Activated T-cell treated with anti-CD3 and anti-CD28 coated beads, Interleukin-2, amount 50 U/mL, for 4 hours (primary cell): ENCODE results near the gene CYB5A. TPM values are rescaled to one million over a fixed set of nuclear protein-coding genes. Genes with fewer than 3 reads are reported as not detected.

Source experiments
- ATAC-seq, 2 donors: fragments of 200-7000 bp; cut with Tn5 transposase; one replicate each; pipeline ENCODE4 v1.10.0; 2021
- DNase-seq: peaks from one replicate; pipeline ENCODE4 v3.0.0-alpha.2; 2020
- H3K27me3 Mint-ChIP-seq: one replicate; pipeline ENCODE4 v1.8.0; 2021; ENCODE audit warnings: low read depth, mixed read lengths
- H3K36me3 Mint-ChIP-seq: one replicate; pipeline ENCODE4 v1.8.0; 2022; ENCODE audit warnings: mixed read lengths; ENCODE audit not compliant: insufficient read depth
- H3K4me1 Mint-ChIP-seq: one replicate; pipeline ENCODE4 v1.8.0; 2021; ENCODE audit warnings: low read depth, mixed read lengths
- H3K4me3 Mint-ChIP-seq: one replicate; pipeline ENCODE4 v1.8.0; 2021; ENCODE audit warnings: mild to moderate bottlenecking, moderate library complexity, mixed read lengths
- H3K9me3 Mint-ChIP-seq: one replicate; pipeline ENCODE4 v1.8.0; 2021; ENCODE audit warnings: mixed read lengths
- total RNA-seq, 3 donors: library from RNA; stranded (reverse); gene quantifications; one replicate each; pipeline ENCODE4 v1.2.1, GENCODE V29; 2021

Gene CYB5A
- total RNA-seq, 3 donors from 2014 or later, result 40.6 to 46.5 (median 45.9) TPM

- peaks cover 12% of the 10 kb centered on the region for H3K27me3 Mint-ChIP-seq
- DNase-seq (no peak), ATAC-seq (no peak)
- no peaks in the 10 kb centered on the region for H3K36me3 Mint-ChIP-seq
- H3K4me1 Mint-ChIP-seq, result no peaks in the 10 kb centered on the region
- no peaks in the 10 kb centered on the region for H3K9me3 Mint-ChIP-seq
- no peak overlapping the region for H3K4me3 Mint-ChIP-seq
These were observed 78.3 kb downstream of the CYB5A start for GRCh38 chr18:74213429-74213828.

- Mint-ChIP-seq H3K9me3 (no peaks in the 10 kb centered on the region), H3K4me3 (no peak overlapping the region), H3K36me3 (no peaks in the 10 kb centered on the region), H3K4me1 (no peaks in the 10 kb centered on the region), H3K27me3 (peaks cover 3% of the 10 kb centered on the region)
- DNase-seq (no peak), ATAC-seq (no peak)
These were observed 87.1 kb downstream of the CYB5A start for GRCh38 chr18:74204526-74205152.

GRCh38 chr18:74203811-74204210 lies 88.0 kb downstream of the CYB5A start:
- Mint-ChIP-seq H3K27me3 (no peaks in the 10 kb centered on the region), H3K4me1 (no peaks in the 10 kb centered on the region), H3K9me3 (no peaks in the 10 kb centered on the region), H3K36me3 (no peaks in the 10 kb centered on the region), H3K4me3 (no peak overlapping the region)
- DNase-seq, result no peak
- no peak for ATAC-seq

Other genes with a start within 250 kb of the CYB5A start
- 1 to 10 TPM in 2 of 3 donors, under 1 TPM in 1; 0.71 to 1.2 (median 1.2) TPM for gene FBXO15, start 144.1 kb downstream of the CYB5A start, total RNA-seq
- gene TIMM21, start 143.4 kb downstream of the CYB5A start, total RNA-seq, result 10 to 100 TPM; 52.3 to 64.2 (median 56.5) TPM
- gene C18orf63, start 23.9 kb upstream of the CYB5A start, total RNA-seq, result not detected
- gene DIPK1C, start 165.3 kb upstream of the CYB5A start, total RNA-seq, result not detected
- gene CNDP2, start 204.4 kb upstream of the CYB5A start, total RNA-seq, result 100 to 1,000 TPM; 157 to 165 (median 164) TPM
- under 1 TPM; 0.15 to 0.49 (median 0.40) TPM for gene CNDP1, start 242.5 kb upstream of the CYB5A start, total RNA-seq